Suprapubic skin (tissue), 4 donors: Measurements from ENCODE around the gene HRNR. TPM values are rescaled to one million over a fixed set of nuclear protein-coding genes. Genes with fewer than 3 reads are reported as not detected.
"Not testable (repeated sequence)": the region's sequence is repeated elsewhere in the genome, so short reads cannot be mapped to it uniquely, and the experiment has no call there.

Experiments used
- DNase-seq, 2 donors: peaks; one replicate each; pipeline ENCODE4 v3.0.0-alpha.2; 2019; ENCODE audit warnings: low spot score in 2 of 2
- H3K27ac ChIP-seq: fragments of 200-600 bp; sonication (generic); one replicate; pipeline ENCODE4 v1.5.1; 2019
- H3K27me3 ChIP-seq: fragments of 200-600 bp; sonication (generic); one replicate; pipeline ENCODE4 v1.5.1; 2019
- H3K36me3 ChIP-seq: fragments of 200-600 bp; sonication (generic); one replicate; pipeline ENCODE4 v1.5.1; 2019
- H3K4me1 ChIP-seq: fragments of 200-600 bp; sonication (generic); one replicate; pipeline ENCODE4 v1.5.1; 2019
- H3K4me3 ChIP-seq: fragments of 200-600 bp; sonication (generic); one replicate; pipeline ENCODE4 v1.5.1; 2019; ENCODE audit warnings: mild to moderate bottlenecking
- H3K9me3 ChIP-seq: fragments of 200-600 bp; sonication (generic); one replicate; pipeline ENCODE4 v1.5.1; 2019
- EP300 ChIP-seq: sonication (generic); formaldehyde crosslinking; IDR thresholded peaks from one replicate; pipeline ENCODE4 v1.6.1; 2017; ENCODE audit warnings: antibody characterized with exemption
- POLR2A ChIP-seq, 2 donors: fragments of 450-650 bp; IDR thresholded peaks; one replicate each; pipeline ENCODE4 v1.6.1; 2017; ENCODE audit warnings: antibody characterized with exemption in 2 of 2, mild to moderate bottlenecking in 2 of 2, moderate library complexity in 2 of 2
- POLR2AphosphoS5 ChIP-seq, 3 donors: sonication (generic); formaldehyde crosslinking; IDR thresholded peaks; one replicate each; pipeline ENCODE4 v1.6.1; 2017; ENCODE audit warnings: antibody characterized with exemption in 3 of 3
- WGBS: methylation state at CpG from one replicate; pipeline ENCODE4 v1.1.5; 2018; 5-methylcytosine and 5-hydroxymethylcytosine counted together
- total RNA-seq, 4 donors: library from RNA; depleted of rRNA; stranded (reverse); fragments of >200 nt; gene quantifications; one replicate each; pipeline ENCODE4 v1.1.0, GENCODE V29; 2016
- TF ChIP-seq, protein P1 (sequence below), 2 donors: fragments of 200-600 bp in 1 of 2; fragments of 450-650 bp in 1 of 2; sonication (generic) in 1 of 2; IDR thresholded peaks; one replicate each; pipeline ENCODE4 v1.5.1; 2016 to 2019; ENCODE audit warnings: antibody characterized with exemption in 2 of 2, mild to moderate bottlenecking in 1 of 2, moderate library complexity in 1 of 2

HRNR gene
- total RNA-seq, 4 donors from 2014 or later: not detected

DNA sequence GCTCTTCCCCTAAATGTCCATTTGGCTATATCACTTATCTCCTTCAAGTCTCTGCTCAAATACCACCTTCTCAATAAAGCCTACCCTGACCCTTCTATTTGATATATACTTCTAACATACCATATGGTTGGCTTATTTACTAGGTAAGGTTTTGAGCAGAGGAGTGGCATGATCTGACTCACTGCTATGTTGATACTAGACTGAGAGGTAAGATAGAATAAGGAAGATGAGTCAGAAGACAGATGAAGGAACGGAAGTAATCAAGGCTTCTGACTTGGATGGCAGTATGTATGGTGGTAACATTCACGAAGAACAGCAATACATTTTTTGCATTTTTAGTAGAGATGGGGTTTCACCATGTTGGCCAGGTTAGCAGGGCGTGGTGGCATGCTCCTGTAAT is 4.8 kb upstream of the HRNR start:
- 59% methylated on average over 3 of the region's 3 CpGs for WGBS
- no peaks in the 10 kb centered on the region for H3K9me3 ChIP-seq
- H3K27ac ChIP-seq: no peak overlapping the region
- H3K4me1 ChIP-seq: no peaks in the 10 kb centered on the region
- TF ChIP-seq, protein P1, sequence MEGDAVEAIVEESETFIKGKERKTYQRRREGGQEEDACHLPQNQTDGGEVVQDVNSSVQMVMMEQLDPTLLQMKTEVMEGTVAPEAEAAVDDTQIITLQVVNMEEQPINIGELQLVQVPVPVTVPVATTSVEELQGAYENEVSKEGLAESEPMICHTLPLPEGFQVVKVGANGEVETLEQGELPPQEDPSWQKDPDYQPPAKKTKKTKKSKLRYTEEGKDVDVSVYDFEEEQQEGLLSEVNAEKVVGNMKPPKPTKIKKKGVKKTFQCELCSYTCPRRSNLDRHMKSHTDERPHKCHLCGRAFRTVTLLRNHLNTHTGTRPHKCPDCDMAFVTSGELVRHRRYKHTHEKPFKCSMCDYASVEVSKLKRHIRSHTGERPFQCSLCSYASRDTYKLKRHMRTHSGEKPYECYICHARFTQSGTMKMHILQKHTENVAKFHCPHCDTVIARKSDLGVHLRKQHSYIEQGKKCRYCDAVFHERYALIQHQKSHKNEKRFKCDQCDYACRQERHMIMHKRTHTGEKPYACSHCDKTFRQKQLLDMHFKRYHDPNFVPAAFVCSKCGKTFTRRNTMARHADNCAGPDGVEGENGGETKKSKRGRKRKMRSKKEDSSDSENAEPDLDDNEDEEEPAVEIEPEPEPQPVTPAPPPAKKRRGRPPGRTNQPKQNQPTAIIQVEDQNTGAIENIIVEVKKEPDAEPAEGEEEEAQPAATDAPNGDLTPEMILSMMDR (IDR thresholded peaks at IDR 0.05): no peak
- TF ChIP-seq POLR2A (IDR thresholded peaks at IDR 0.05) (no peak), POLR2AphosphoS5 (IDR thresholded peaks at IDR 0.05) (no peak), EP300 (no peak)
- no peak for DNase-seq
- no peaks in the 10 kb centered on the region for H3K36me3 ChIP-seq
- H3K4me3 ChIP-seq: no peak overlapping the region
- no peaks in the 10 kb centered on the region for H3K27me3 ChIP-seq

DNA sequence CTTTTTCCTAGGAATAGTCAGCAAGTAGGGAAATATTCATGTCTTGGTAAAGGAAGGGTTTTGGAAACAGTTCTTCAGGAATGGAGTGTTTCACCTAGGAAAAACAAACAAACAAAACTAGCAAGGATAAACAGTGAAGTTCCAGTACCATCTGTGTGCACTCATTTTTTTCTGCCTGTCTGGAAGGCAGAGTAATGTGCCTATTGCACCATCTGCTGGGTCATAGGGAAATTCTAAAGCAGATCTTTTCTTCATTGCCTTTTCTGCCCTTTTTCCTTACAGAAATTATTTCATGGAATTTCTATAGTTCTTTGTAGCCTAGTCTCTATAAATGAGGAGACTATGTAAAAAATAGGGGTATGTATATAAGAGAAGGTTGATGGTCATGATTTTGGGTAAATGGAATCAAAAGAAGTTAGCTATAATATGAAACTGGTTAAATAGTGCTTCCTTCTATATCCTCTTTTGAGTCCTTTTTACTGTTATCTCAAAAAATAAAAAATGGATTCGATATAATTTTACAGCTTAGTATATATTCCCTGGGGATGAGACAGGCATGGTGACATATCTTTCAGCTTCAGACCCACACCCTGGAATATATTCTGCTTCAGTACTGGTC is 3.4 kb upstream of the HRNR start:
- H3K4me3 ChIP-seq: no peak overlapping the region
- WGBS: 95% methylated on average over 1 of the region's 1 CpG
- H3K4me1 ChIP-seq: no peaks in the 10 kb centered on the region
- H3K27me3 ChIP-seq: no peaks in the 10 kb centered on the region
- TF ChIP-seq POLR2AphosphoS5 (IDR thresholded peaks at IDR 0.05) (no peak), EP300 (no peak), POLR2A (IDR thresholded peaks at IDR 0.05) (no peak)
- TF ChIP-seq, protein P1 (IDR thresholded peaks at IDR 0.05): no peak
- DNase-seq: no peak
- no peaks in the 10 kb centered on the region for H3K36me3 ChIP-seq
- H3K9me3 ChIP-seq: no peaks in the 10 kb centered on the region
- no peak overlapping the region for H3K27ac ChIP-seq

DNA sequence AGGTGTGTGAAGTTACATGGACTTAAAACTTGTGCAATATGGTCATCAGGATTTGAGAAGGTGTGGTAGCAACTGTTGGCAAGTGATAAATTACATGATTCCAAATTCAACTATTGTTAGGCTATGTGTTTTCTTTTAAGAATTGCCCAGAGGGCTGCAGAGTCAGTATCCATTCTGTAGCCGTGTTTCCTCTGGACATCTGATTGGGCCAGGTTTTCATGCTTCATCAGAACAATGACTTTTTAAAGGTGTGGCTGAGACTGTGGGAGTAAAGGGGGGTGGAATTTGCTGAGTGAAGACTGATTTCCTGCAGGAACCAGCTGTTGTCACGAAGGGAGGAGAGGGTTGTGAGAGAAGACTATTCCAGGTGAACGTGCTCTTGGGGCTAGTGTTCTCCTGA is 1.7 kb upstream of the HRNR start:
- WGBS: 52% methylated on average over 3 of the region's 3 CpGs
- no peak overlapping the region for H3K27ac ChIP-seq

DNA sequence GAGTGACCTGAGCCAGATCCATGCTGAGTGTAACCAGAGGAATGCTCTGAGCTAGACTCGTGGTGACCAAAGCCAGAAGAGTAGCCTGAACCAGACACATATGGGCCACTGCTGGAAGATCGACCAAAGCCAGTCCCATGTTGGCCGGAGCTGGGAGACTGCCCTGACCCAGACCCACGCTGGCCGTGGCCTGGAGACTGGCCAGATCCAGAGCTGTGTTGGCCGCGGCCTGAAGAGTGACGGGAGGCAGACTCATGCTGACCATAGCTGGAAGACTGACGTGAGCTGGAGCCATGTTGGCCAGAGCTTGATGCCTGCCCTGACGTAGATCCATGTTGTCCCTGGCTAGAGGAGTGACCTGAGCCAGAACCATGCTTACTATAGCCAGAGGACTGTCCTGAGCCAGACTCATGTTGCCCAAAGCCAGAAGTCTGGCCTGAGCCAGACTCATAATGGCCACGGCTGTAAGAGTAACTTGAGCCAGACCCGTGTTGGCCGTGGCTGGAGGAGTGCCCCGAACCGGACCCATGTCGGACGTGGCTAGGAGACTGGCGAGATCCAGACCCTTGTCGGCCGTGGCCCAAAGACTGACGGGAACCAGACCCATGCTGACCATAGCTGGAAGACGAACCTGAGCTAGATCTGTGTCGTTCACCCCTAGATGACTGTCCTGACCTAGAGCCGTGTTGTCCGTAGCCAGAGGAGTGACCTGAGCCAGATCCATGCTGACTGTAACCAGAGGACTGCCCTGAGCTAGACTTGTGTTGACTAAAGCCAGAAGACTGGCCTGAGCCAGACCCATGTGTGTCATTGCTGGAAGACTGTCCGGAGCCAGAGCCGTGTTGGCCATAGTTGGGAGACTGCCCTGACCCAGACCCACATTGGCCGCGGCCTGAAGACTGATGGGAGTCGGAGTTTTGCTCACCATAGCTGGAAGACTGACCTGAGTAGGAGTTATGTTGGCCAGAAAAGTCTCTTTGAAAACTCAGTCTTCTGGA is 3.5 kb downstream of the HRNR start:
- H3K36me3 ChIP-seq: no peaks in the 10 kb centered on the region
- DNase-seq: peak in 1 of 2 donors; percentile 51
- no peaks in the 10 kb centered on the region for H3K27me3 ChIP-seq
- no peak for TF ChIP-seq EP300
- TF ChIP-seq POLR2AphosphoS5 (IDR thresholded peaks at IDR 0.05): no peak
- no peak for TF ChIP-seq POLR2A (IDR thresholded peaks at IDR 0.05)
- TF ChIP-seq, protein P1 (IDR thresholded peaks at IDR 0.05): no peak
- no peaks in the 10 kb centered on the region for H3K4me1 ChIP-seq
- H3K4me3 ChIP-seq: no peak overlapping the region
- no peaks in the 10 kb centered on the region for H3K9me3 ChIP-seq
- no peak overlapping the region for H3K27ac ChIP-seq
- WGBS: 98% methylated on average over 23 of the region's 30 CpGs

More for the DNA sequence above, 1.7 kb upstream of the HRNR start:
- no peaks in the 10 kb centered on the region for H3K36me3 ChIP-seq
- H3K9me3 ChIP-seq: no peaks in the 10 kb centered on the region
- no peak overlapping the region for H3K4me3 ChIP-seq
- TF ChIP-seq POLR2A (IDR thresholded peaks at IDR 0.05) (no peak), POLR2AphosphoS5 (IDR thresholded peaks at IDR 0.05) (no peak), EP300 (no peak)
- TF ChIP-seq, protein P1 (IDR thresholded peaks at IDR 0.05): no peak
- no peaks in the 10 kb centered on the region for H3K4me1 ChIP-seq
- no peaks in the 10 kb centered on the region for H3K27me3 ChIP-seq
- DNase-seq: no peak

DNA sequence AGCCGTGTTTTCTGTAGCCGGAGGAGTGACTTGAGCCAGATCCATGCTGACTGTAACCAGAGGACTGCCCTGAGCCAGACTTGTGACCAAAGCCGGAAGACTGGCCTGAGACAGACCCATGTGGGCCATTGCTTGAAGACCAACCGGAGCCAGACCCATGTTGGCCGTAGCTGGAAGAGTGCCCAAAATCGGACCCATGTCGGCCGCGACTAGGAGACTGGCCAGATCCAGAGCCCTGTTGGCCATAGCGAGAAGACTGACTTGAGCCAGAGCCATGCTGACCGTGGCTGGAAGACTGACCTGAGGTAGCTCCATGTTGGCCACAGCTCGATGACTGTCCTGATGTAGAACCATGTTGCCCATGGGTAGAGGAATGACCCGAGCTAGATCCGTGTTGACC is 4.6 kb downstream of the HRNR start:
- DNase-seq, H3K9me3 ChIP-seq, H3K4me1 ChIP-seq, H3K36me3 ChIP-seq, H3K27ac ChIP-seq, H3K27me3 ChIP-seq, H3K4me3 ChIP-seq: not testable (repeated sequence)
- WGBS: 97% methylated on average over 14 of the region's 14 CpGs
